ENCODE data around the gene MAP4K1. TPM values are rescaled to one million over a fixed set of nuclear protein-coding genes. Genes with fewer than 3 reads are reported as not detected.
A peak's percentile ranks its signal among the peaks of the same experiment; 100 is the strongest.
"Not testable (repeated sequence)": the region's sequence is repeated elsewhere in the genome, so short reads cannot be mapped to it uniquely, and the experiment has no call there.

MAP4K1 gene
- total and polyA plus RNA-seq, 2 of the 13 experiments (the other 11 are each of a cell fraction or from before 2014, with no cell fraction given): 0.24 to 0.89 TPM

- BruUV-seq (replicated peaks); H3K9ac ChIP-seq (ENCODE audit: insufficient read depth, low read depth, low read length); H3K4me2 ChIP-seq (ENCODE audit: low read depth, low read length); DNase-seq (ENCODE audit: low spot score); H2AFZ ChIP-seq (ENCODE audit: low read length); in situ Hi-C loops (cut with HindIII; ENCODE audit: extremely low pct_ligation_motif_present, low pct_unique_long_range_greater_than_20kb); H3K27me3 ChIP-seq (ENCODE audit: control insufficient read depth in 1 of 2, insufficient read depth in 2 of 2, low read length in 2 of 2); H3K27ac ChIP-seq (ENCODE audit: extremely low read length, insufficient read depth, low read length); H3K4me1 ChIP-seq (ENCODE audit: insufficient read depth, low read length); ATAC-seq; H3K9me3 ChIP-seq (ENCODE audit: low read length); CTCF ChIA-PET (ENCODE audit: low intra/inter-chr PET ratio, low total read pairs); H3K79me2 ChIP-seq (ENCODE audit: insufficient read depth, low read length); H3K4me3 ChIP-seq (replicated peaks in 1 of 3; ENCODE audit: insufficient read depth in 1 of 3, low read depth in 2 of 3, low read length in 3 of 3); H3K36me3 ChIP-seq (replicated peaks in 1 of 2; ENCODE audit: control insufficient read depth in 1 of 2, insufficient read depth in 2 of 2, low read length in 2 of 2); intact Hi-C loops (cut with micrococcal nuclease; ENCODE audit: unreplicated experiment); FAIRE-seq; H4K20me1 ChIP-seq (ENCODE audit: insufficient read depth, low read length): not testable (repeated sequence)
- 49% methylated on average over 7 of the region's 7 CpGs for WGBS (ENCODE audit: low lambda C conversion rate)
- POLR2A ChIA-PET: interaction anchor here (0.7 kb wide), 1 partner anchor 163 kb away, joined by 5 read pairs; no protein-coding TSS in a partner anchor
Observed at GRCh38 chr19:38558933-38559332, 58.8 kb downstream of the MAP4K1 start.

GRCh38 chr19:38557205-38557799, 60.5 kb downstream of the MAP4K1 start:
- H3K9me3 ChIP-seq (ENCODE audit: low read length): no peaks in the 10 kb centered on the region
- FAIRE-seq: no peak
- no peak for TF ChIP-seq SP140L (CRISPR knock-in tag; IDR thresholded peaks at IDR 0.05; ENCODE audit: borderline replicate concordance)
- no peak for TF ChIP-seq FOXK2 (IDR thresholded peaks at IDR 0.05)
- H3K4me3 ChIP-seq (replicated peaks in 1 of 3; ENCODE audit: insufficient read depth in 1 of 3, low read depth in 2 of 3, low read length in 3 of 3): no peak overlapping the region
- H4K20me1 ChIP-seq (ENCODE audit: insufficient read depth, low read length): no peaks in the 10 kb centered on the region
- peak; percentile 63 for ATAC-seq
- intact Hi-C loops (cut with micrococcal nuclease; ENCODE audit: unreplicated experiment) (no loop called here), in situ Hi-C loops (cut with HindIII; ENCODE audit: extremely low pct_ligation_motif_present, low pct_unique_long_range_greater_than_20kb) (no loop called here)
- H3K9ac ChIP-seq (ENCODE audit: insufficient read depth, low read depth, low read length): no peak overlapping the region
- no peaks in the 10 kb centered on the region for H3K36me3 ChIP-seq (replicated peaks in 1 of 2; ENCODE audit: control insufficient read depth in 1 of 2, insufficient read depth in 2 of 2, low read length in 2 of 2)
- ChIA-PET CTCF (ENCODE audit: low intra/inter-chr PET ratio, low total read pairs) (no interaction called here), POLR2A (no interaction called here)
- no peak overlapping the region for H3K27ac ChIP-seq (ENCODE audit: extremely low read length, insufficient read depth, low read length)
- H3K4me2 ChIP-seq (ENCODE audit: low read depth, low read length): no peak overlapping the region
- no TSS peak for BruUV-seq (replicated peaks)
- no peaks in the 10 kb centered on the region; a peak in 1 of 5 replicates for H3K27me3 ChIP-seq (ENCODE audit: control insufficient read depth in 1 of 2, insufficient read depth in 2 of 2, low read length in 2 of 2)
- H3K79me2 ChIP-seq (ENCODE audit: insufficient read depth, low read length): no peaks in the 10 kb centered on the region
- H3K4me1 ChIP-seq (ENCODE audit: insufficient read depth, low read length): no peaks in the 10 kb centered on the region
- DNase-seq (ENCODE audit: low spot score): no peak
- 33% methylated on average over 12 of the region's 12 CpGs for WGBS (ENCODE audit: low lambda C conversion rate)
- no peak overlapping the region for H2AFZ ChIP-seq (ENCODE audit: low read length)

Data from HepG2 (cell line).